Activated CD8-positive, alpha-beta T cell treated with anti-CD3 and anti-CD28 coated beads for 36 hours (primary cell): ENCODE data around the gene ZNF93. TPM values are rescaled to one million over a fixed set of nuclear protein-coding genes. Genes with fewer than 3 reads are reported as not detected.
"Not testable (repeated sequence)": the region's sequence is repeated elsewhere in the genome, so short reads cannot be mapped to it uniquely, and the experiment has no call there.

Experiments
- ATAC-seq: fragments of 200-7000 bp; cut with Tn5 transposase; one replicate; pipeline ENCODE4 v1.10.0; 2021; ENCODE audit warnings: mild to moderate bottlenecking, moderate library complexity
- CTCF ChIA-PET: fragments of 350-600 bp; sonication (Branson Sonifier 250); formaldehyde crosslinking; loops from one replicate; lab custom pipeline; 2021; ENCODE audit warnings: antibody characterized with exemption; lab: Charles Lee
- POLR2A ChIA-PET: fragments of 350-600 bp; sonication (Branson Sonifier 250); formaldehyde crosslinking; loops from one replicate; lab custom pipeline; 2021; ENCODE audit warnings: antibody characterized with exemption; lab: Charles Lee
- DNase-seq: peaks from one replicate; pipeline ENCODE4 v3.0.0-alpha.2; 2020
- H3K27ac Mint-ChIP-seq: one replicate; pipeline ENCODE4 v1.8.0; 2021; ENCODE audit warnings: mild to moderate bottlenecking, mixed read lengths
- H3K27me3 Mint-ChIP-seq: one replicate; pipeline ENCODE4 v1.8.0; 2021; ENCODE audit warnings: mixed read lengths
- H3K36me3 Mint-ChIP-seq: one replicate; pipeline ENCODE4 v1.8.0; 2021; ENCODE audit warnings: low read depth, mixed read lengths
- H3K4me1 Mint-ChIP-seq: one replicate; pipeline ENCODE4 v1.8.0; 2021; ENCODE audit warnings: low read depth, mixed read lengths
- H3K4me3 Mint-ChIP-seq: one replicate; pipeline ENCODE4 v1.8.0; 2021; ENCODE audit warnings: mild to moderate bottlenecking, moderate library complexity, mixed read lengths
- H3K9me3 Mint-ChIP-seq: one replicate; pipeline ENCODE4 v1.8.0; 2021; ENCODE audit warnings: mixed read lengths
- intact Hi-C: fragments of 100-400 bp; cut with micrococcal nuclease; formaldehyde crosslinking; loops from one replicate; pipeline ENCODE4 v1.10.0; 2022
- total RNA-seq, 2 experiments: library from RNA; stranded (reverse); gene quantifications; one replicate each; pipeline ENCODE4 v1.2.3, GENCODE V29; 2021
- TF ChIP-seq, protein P1 (sequence below): fragments of 200-600 bp; IDR thresholded peaks from one replicate; pipeline ENCODE4 v1.8.0; 2022; ENCODE audit warnings: antibody characterized with exemption, mild to moderate bottlenecking

The ZNF93 gene
- 10 to 100 TPM; 17.2 to 17.8 TPM for total RNA-seq

- ChIA-PET POLR2A (interaction anchor here (0.8 to 5.7 kb wide), 14 partner anchors 12 to 304 kb away, joined by 3 to 45 read pairs (median 4); partner anchors contain the start of genes ZNF253, ZNF506 and ZNF682), CTCF (interaction anchor here (0.5 to 2.2 kb wide), 11 partner anchors 11 to 347 kb away, joined by 3 to 5 read pairs (median 3); partner anchors contain the start of genes ZNF253 and ZNF506)
- TF ChIP-seq, protein P1, sequence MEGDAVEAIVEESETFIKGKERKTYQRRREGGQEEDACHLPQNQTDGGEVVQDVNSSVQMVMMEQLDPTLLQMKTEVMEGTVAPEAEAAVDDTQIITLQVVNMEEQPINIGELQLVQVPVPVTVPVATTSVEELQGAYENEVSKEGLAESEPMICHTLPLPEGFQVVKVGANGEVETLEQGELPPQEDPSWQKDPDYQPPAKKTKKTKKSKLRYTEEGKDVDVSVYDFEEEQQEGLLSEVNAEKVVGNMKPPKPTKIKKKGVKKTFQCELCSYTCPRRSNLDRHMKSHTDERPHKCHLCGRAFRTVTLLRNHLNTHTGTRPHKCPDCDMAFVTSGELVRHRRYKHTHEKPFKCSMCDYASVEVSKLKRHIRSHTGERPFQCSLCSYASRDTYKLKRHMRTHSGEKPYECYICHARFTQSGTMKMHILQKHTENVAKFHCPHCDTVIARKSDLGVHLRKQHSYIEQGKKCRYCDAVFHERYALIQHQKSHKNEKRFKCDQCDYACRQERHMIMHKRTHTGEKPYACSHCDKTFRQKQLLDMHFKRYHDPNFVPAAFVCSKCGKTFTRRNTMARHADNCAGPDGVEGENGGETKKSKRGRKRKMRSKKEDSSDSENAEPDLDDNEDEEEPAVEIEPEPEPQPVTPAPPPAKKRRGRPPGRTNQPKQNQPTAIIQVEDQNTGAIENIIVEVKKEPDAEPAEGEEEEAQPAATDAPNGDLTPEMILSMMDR: no peak
- peaks cover 38% of the 10 kb centered on the region for H3K4me1 Mint-ChIP-seq
- peak within 1 kb of the TSS; percentile 93 for H3K27ac Mint-ChIP-seq
- ATAC-seq (peak; percentile 96), DNase-seq (peak; percentile 98)
- H3K4me3 Mint-ChIP-seq: peak within 1 kb of the TSS; percentile 83
- H3K9me3 Mint-ChIP-seq: peaks cover 33% of the 10 kb centered on the region
- no peaks in the 10 kb centered on the region for H3K27me3 Mint-ChIP-seq
- intact Hi-C loops: no loop called here
- peaks cover 36% of the 10 kb centered on the region for H3K36me3 Mint-ChIP-seq
These were observed at the start of gene ZNF93 for GRCh38 chr19:19900729-19901444. Gene ZNF93, plus strand, starts transcription at chr19:19900946. Its CDS starts 143 bp downstream, at chr19:19901089.

DNA sequence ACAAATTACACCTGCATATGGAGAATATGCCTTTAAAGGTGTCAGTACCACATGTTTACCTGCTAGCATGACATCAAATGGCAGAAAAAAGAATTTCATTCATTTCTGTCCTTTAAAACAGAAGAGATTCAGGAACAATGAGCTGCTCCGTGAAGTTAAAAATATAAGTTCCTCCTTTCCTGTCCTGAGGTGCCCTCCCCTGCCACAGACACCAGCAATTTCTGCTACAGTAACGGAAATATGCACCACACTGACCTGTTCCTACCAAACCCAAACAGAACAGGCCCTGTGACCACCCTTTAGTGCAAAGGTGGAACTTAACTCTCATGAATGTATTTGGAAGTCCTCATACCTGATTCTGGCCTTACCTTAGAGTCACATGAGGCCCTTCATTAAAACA, 49.0 kb upstream of the ZNF93 start:
- H3K4me1 Mint-ChIP-seq, H3K9me3 Mint-ChIP-seq, ATAC-seq, H3K27me3 Mint-ChIP-seq, H3K27ac Mint-ChIP-seq, H3K4me3 Mint-ChIP-seq, intact Hi-C loops, H3K36me3 Mint-ChIP-seq, DNase-seq: not testable (repeated sequence)
- CTCF ChIA-PET: interaction anchor here (1.2 kb wide), 1 partner anchor 19 kb away, joined by 4 read pairs; no protein-coding TSS in a partner anchor
- POLR2A ChIA-PET: interaction anchor here (1.3 kb wide), 1 partner anchor 13 kb away, joined by 4 read pairs; the partner anchor contains the start of gene ZNF253

GRCh38 chr19:19858751-19859150, 42.0 kb upstream of the ZNF93 start:
- no peak for ATAC-seq
- H3K27me3 Mint-ChIP-seq: no peaks in the 10 kb centered on the region
- POLR2A ChIA-PET: interaction anchor here (0.6 kb wide), 1 partner anchor 14 kb away, joined by 3 read pairs; no protein-coding TSS in a partner anchor

DNA sequence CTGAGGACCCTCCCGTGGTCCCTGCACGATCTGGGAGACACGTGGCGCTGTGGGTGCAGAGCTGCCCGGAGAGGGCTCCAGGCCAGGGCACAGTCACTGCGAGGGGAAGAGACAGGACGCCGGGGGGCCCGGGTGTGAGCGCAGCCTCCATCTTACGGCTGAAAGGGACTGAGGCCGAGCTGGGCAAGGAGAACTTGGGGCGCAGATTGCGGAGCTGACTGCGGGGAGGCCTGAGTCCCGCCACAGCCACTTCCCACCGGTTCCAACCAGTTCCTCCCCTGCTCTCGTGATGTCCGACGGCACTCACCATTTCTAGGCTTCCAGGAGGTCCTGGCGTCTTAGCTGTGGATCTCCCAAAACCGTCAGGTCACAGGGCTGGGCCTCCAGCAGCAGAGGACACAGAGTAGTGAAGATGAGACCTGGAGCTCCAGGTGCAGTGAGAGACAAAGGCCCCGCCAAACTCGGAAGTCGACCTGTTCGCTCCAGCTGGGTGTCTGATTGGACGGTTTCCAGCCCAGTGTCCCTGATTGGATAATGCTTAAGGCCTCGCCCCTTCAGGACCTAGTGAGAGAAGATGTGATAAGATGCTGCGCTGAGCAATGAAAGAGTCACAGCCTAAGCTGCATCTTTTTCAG, 39.9 kb upstream of the ZNF93 start:
- POLR2A ChIA-PET: interaction anchor here (1.1 to 1.7 kb wide), 6 partner anchors 7 to 43 kb away, joined by 3 to 5 read pairs (median 4); partner anchors contain the start of gene ZNF93
- Mint-ChIP-seq H3K4me1 (peaks cover 2% of the 10 kb centered on the region), H3K36me3 (peaks cover 21% of the 10 kb centered on the region), H3K9me3 (no peaks in the 10 kb centered on the region), H3K27ac (peak overlapping the region; percentile 75), H3K27me3 (no peaks in the 10 kb centered on the region), H3K4me3 (peak overlapping the region; percentile 81)
- TF ChIP-seq, protein P1: no peak
- CTCF ChIA-PET: interaction anchor here (0.8 to 1.8 kb wide), 4 partner anchors 11 to 308 kb away, joined by 3 to 4 read pairs (median 3); no protein-coding TSS in a partner anchor
- intact Hi-C loops: no loop called here
- DNase-seq: peak; percentile 82
- peak; percentile 55 for ATAC-seq

More at GRCh38 chr19:19858751-19859150, 42.0 kb upstream of the ZNF93 start:
- intact Hi-C loops: no loop called here
- CTCF ChIA-PET: no interaction called here
- TF ChIP-seq, protein P1: no peak
- H3K4me1 Mint-ChIP-seq: peaks cover 2% of the 10 kb centered on the region
- H3K27ac Mint-ChIP-seq: no peak overlapping the region
- no peaks in the 10 kb centered on the region for H3K9me3 Mint-ChIP-seq
- H3K4me3 Mint-ChIP-seq: no peak overlapping the region
- DNase-seq: no peak
- peaks cover 23% of the 10 kb centered on the region for H3K36me3 Mint-ChIP-seq
